ENCODE data around the gene SLC4A4.

The SLC4A4 gene

DNA sequence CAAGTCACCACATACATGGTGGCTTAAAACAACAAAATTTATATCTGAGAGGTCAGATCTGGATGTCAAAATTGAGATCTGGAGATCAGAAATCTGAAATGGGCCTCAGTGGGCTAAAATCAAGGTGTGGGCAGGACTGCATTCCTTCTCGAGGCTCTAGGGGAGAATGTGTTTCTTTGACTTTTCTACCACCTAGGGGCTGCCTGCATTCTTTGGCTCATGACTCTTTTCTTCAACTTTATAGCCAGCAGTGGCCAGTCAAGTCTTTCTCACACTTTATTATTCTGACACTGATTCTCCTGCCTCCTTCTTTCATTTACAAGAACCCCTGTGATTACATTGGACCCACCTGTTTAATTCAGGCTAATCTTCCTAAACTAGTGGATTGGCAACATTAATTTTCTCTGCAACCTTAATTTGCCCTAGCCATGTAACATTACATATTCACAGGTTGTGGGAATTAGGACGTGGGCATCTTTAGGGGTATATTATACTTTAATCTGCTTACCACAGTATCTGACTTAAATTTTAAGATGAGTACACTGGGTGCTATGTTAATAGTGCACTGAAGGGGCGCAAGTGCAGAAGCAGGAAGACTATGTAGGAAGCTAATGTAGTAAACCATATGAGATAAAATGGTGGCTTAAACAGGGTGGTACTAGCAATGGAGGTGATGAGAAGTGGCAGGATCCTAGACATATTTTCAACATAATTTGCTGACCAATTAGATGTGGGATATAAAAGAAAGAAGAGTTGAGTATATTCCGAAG, 188.0 kb downstream of the SLC4A4 start:
- no peak overlapping the region for H3K4me3 ChIP-seq (ENCODE audit: low read depth, low read length)
- TF ChIP-seq, protein P1, sequence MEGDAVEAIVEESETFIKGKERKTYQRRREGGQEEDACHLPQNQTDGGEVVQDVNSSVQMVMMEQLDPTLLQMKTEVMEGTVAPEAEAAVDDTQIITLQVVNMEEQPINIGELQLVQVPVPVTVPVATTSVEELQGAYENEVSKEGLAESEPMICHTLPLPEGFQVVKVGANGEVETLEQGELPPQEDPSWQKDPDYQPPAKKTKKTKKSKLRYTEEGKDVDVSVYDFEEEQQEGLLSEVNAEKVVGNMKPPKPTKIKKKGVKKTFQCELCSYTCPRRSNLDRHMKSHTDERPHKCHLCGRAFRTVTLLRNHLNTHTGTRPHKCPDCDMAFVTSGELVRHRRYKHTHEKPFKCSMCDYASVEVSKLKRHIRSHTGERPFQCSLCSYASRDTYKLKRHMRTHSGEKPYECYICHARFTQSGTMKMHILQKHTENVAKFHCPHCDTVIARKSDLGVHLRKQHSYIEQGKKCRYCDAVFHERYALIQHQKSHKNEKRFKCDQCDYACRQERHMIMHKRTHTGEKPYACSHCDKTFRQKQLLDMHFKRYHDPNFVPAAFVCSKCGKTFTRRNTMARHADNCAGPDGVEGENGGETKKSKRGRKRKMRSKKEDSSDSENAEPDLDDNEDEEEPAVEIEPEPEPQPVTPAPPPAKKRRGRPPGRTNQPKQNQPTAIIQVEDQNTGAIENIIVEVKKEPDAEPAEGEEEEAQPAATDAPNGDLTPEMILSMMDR (IDR thresholded peaks at IDR 0.05; ENCODE audit: borderline replicate concordance, insufficient read depth, low read depth, low read length), result peak; percentile 25; the same call in 1 of the 2 replicates

DNA sequence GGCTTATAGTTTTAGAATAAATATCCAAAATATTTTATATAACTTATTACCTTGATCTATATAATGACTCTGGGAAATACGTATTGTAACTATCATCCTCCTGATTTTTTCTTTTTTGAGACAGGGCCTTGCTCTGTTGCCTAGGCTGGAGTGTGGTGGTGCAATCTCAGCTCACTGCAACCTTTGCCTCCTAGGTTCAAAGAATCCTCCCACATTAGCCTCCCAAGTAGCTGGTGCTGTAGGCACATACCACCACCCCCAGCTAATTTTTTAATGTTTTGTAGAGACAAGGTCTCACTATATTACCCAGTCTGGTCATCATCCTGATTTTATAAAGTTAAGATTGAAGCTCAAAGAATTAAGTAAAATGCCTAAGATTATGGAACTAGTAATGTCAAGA, 193.6 kb downstream of the SLC4A4 start:
- TF ChIP-seq, protein P1 (IDR thresholded peaks at IDR 0.05; ENCODE audit: borderline replicate concordance, insufficient read depth, low read depth, low read length), result no peak
- H3K4me3 ChIP-seq (ENCODE audit: low read depth, low read length), result no peak overlapping the region

DNA sequence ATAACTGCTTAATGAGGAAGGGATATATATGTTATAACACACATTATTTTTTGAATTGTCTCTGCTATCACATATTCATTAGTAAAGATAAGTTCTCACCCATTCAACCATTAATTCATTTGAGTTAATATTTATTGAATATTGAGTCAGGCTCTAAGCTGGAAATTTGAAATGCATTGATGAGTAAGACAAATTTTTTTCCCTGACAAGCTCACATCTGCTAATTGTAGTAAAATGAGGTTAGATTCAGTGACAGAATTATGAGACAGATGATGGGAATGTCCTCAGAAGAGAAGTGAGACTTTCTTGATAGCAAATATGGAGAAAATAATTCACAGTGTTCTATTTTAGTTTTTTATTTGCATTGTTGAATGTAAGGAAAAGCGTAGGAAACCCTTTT, 194.3 kb downstream of the SLC4A4 start:
- no peak overlapping the region for H3K4me3 ChIP-seq (ENCODE audit: low read depth, low read length)
- TF ChIP-seq, protein P1 (IDR thresholded peaks at IDR 0.05; ENCODE audit: borderline replicate concordance, insufficient read depth, low read depth, low read length), result no peak

DNA sequence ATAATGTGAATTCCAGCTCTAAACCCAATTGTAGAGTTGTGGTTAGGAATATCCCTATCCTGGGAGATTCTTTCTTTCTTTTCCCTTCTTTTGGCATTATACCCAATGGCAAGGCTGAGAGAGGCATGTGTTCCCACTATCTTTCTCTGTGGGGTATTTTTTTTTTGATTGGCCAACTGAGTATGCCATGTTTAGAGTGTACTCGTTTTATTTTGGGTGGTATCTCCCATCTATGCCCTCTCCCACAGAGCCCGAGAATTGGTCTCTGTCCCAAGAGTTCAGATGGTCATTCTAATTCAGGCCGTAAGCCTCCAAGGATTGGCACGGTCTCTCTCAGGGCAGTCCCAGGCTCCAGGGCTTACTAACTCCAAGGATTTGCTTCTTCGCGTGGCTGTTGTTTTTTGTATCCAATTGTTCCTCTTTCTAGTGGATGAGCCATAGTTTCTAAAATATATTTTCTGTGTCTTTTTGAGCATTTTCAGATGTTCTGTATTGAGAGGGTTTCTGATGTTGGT, 198.8 kb downstream of the SLC4A4 start:
- TF ChIP-seq, protein P1 (IDR thresholded peaks at IDR 0.05; ENCODE audit: borderline replicate concordance, insufficient read depth, low read depth, low read length), result no peak
- H3K4me3 ChIP-seq (ENCODE audit: low read depth, low read length), result no peak overlapping the region

DNA sequence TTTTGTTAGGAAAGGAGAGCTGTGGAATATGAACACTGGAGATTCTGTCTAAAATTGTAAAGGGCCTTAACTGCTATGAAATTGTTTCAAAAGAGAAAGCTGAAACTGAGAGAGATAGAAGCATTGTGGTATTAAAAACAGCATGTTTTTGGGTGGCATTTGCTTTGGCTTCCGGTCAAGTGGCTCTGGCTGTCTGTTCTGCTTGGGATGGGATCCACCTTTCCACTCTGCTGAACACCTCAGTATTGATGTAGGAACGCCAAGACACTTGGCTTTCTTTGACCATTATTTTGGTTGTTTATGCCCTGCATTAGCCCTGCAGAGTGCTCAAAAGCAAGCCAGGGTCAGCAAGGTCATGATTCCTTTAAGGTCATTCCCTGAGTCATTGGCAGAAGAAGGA, 199.7 kb downstream of the SLC4A4 start:
- TF ChIP-seq, protein P1 (IDR thresholded peaks at IDR 0.05; ENCODE audit: borderline replicate concordance, insufficient read depth, low read depth, low read length), result no peak
- H3K4me3 ChIP-seq (ENCODE audit: low read depth, low read length), result no peak overlapping the region

DNA sequence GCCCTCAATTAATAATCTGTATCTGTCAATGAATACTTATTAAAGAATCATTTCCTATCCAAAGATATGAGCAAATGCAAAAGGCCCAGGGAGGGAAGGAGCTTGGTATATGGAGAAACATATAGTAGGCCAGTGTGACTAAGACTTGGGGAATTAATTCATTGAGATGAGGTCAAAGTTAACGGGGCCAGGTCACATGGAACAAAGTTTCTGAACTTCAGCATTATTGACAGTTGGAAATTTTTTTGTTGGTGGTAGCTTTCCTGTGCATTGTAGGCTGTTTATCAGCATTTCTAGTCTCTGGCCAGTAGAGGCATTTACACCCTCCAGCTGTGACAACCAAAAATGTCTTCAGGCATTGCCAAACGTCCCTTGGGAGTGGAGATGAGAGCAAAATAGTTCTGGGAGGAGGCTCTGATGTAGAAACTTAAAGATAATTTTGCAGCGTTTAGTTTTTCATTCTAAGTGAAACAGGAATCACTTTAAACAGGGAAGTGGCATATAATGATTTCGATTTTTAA, 202.0 kb downstream of the SLC4A4 start:
- TF ChIP-seq, protein P1 (IDR thresholded peaks at IDR 0.05; ENCODE audit: borderline replicate concordance, insufficient read depth, low read depth, low read length), result no peak
- H3K4me3 ChIP-seq (ENCODE audit: low read depth, low read length), result no peak overlapping the region

DNA sequence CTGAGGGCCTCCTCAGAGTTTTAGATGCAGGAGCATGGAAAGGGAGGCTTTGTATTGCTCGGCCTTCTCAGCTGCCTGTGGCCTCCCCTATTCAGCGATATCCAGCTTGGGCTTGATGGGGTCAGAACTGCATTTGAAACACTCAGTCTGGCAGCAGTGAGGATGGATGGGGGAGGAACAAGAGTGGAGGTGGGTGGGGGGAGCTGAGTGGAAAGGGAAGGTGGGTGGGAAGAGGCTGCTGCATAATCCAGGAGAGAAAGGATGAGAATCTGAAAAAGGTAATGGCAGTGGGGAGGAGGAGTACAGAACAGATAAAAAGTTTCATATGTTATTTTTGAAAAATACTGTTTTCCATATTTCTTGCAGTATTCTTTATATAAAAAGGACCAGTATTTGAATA, 202.7 kb downstream of the SLC4A4 start:
- TF ChIP-seq, protein P1 (IDR thresholded peaks at IDR 0.05; ENCODE audit: borderline replicate concordance, insufficient read depth, low read depth, low read length), result no peak
- H3K4me3 ChIP-seq (ENCODE audit: low read depth, low read length), result no peak overlapping the region
